Natural killer cell treated with Interleukin-12 subunit alpha and Interleukin-12 subunit beta and Interleukin-15 and Interleukin-18, amount 100 ng/mL, for 72 hours (primary cell): ENCODE data around the gene SLC6A16. TPM values are rescaled to one million over a fixed set of nuclear protein-coding genes. Genes with fewer than 3 reads are reported as not detected.
"Not testable (repeated sequence)": the region's sequence is repeated elsewhere in the genome, so short reads cannot be mapped to it uniquely, and the experiment has no call there.

Experiments
- ATAC-seq, 2 donors: fragments of 150-1000 bp; cut with Tn5 transposase in 1 of 2; sonication (Bioruptor Pico), chemical (Tn5 transposase) in 1 of 2; 2 replicates each; pipeline ENCODE4 v1.10.0; 2021
- DNase-seq: peaks from one replicate; pipeline ENCODE4 v3.0.0; 2022; ENCODE audit warnings: low spot score
- H3K27ac Mint-ChIP-seq, 2 donors: 1 replicate in 1 of 2; 2 replicates in 1 of 2; pipeline ENCODE4 v1.8.0; 2022; ENCODE audit warnings: mixed read lengths in 2 of 2, mild to moderate bottlenecking in 1 of 2, moderate library complexity in 1 of 2
- H3K27me3 Mint-ChIP-seq, 2 donors: 1 replicate in 1 of 2; 2 replicates in 1 of 2; pipeline ENCODE4 v1.8.0; 2022; ENCODE audit warnings: mixed read lengths in 2 of 2
- H3K36me3 Mint-ChIP-seq: one replicate; pipeline ENCODE4 v1.8.0; 2022; ENCODE audit warnings: mixed read lengths
- H3K4me1 Mint-ChIP-seq, 2 donors: 1 replicate in 1 of 2; 2 replicates in 1 of 2; pipeline ENCODE4 v1.8.0; 2022; ENCODE audit warnings: low read depth in 2 of 2, mixed read lengths in 2 of 2, mild to moderate bottlenecking in 1 of 2
- H3K4me3 Mint-ChIP-seq: one replicate; pipeline ENCODE4 v1.8.0; 2022; ENCODE audit warnings: mixed read lengths
- H3K9me3 Mint-ChIP-seq: 2 replicates; pipeline ENCODE4 v1.8.0; 2022; ENCODE audit warnings: mixed read lengths
- total RNA-seq, 2 donors: library from RNA; stranded (reverse); gene quantifications; one replicate each; pipeline ENCODE4 v1.2.3, GENCODE V29; 2022

Gene SLC6A16
- 1 to 10 TPM; 4.2 to 5.3 TPM for total RNA-seq

DNA sequence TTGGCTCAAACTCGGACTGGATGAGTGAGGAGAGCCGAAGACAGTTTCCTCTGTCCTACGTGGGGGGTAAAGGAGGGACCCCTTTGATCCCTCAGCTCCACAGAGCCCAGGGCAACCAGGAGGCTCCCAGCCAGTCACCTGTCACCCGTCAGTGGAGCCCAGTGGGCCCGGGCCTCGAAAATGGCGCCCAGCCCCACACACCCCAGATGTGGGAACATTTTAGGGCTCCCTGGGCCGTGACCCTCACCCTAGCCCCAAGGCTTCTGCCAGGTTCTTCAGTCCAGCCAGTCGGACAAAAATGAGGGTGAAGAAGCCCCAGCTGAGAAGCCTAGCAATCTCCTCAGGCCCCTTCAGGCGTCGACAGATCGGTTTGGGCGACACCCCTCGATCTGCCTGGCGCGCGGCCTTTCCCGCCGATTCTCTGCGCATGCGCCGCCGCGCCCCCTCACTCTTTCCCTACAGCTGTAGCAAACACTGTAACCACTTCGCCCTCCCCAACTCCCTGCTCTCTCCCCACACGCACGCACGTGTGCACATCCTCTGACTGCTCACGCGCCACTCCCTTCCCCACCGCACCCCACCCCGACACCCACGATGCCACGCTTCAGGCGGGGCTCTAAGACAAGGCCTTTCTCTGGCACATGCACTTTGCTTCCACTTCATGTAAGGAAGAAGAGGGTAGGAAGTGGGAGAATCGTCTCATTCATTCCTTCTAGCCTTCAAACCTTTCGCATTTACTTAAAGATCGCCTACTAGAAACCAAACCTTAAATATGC is at the start of gene SLC6A16:
TSS of gene SLC6A16 (minus strand) at position 391 of the 776 bp plus-strand sequence. CDS start 13,844 bp downstream, outside the sequence.
- no peak for DNase-seq
- peaks cover 16% of the 10 kb centered on the region for H3K36me3 Mint-ChIP-seq
- H3K27ac Mint-ChIP-seq: peak within 1 kb of the TSS in 1 of 2 donors; percentile 42
- H3K9me3 Mint-ChIP-seq: no peaks in the 10 kb centered on the region
- ATAC-seq: no peak
- no peaks in the 10 kb centered on the region for H3K27me3 Mint-ChIP-seq
- H3K4me1 Mint-ChIP-seq: peaks cover 21 to 23% of the 10 kb centered on the region in 2 donors
- H3K4me3 Mint-ChIP-seq: no peak within 1 kb of the TSS

DNA sequence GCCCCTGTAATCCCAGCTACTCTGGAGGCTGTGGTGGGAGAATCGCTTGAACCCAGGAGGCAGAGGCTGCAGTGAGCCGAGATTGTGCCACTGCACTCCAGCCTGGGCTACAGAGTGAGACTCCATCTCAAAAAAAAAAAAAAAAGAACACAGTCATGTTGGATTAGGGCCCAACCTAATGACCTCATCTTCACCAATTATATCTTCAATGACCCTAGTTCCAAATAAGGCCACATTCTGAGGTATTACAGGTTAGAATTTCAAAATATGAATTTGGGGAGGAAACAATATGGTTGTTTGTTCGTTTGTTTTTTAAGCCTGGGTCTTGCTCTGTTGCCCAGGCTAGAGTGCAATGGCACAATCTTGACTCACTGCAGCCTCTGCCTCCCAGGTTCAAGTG is 48.2 kb upstream of the SLC6A16 start:
- not testable (repeated sequence) for H3K27ac Mint-ChIP-seq, H3K4me1 Mint-ChIP-seq, H3K4me3 Mint-ChIP-seq, H3K9me3 Mint-ChIP-seq, H3K27me3 Mint-ChIP-seq, ATAC-seq, DNase-seq, H3K36me3 Mint-ChIP-seq

DNA sequence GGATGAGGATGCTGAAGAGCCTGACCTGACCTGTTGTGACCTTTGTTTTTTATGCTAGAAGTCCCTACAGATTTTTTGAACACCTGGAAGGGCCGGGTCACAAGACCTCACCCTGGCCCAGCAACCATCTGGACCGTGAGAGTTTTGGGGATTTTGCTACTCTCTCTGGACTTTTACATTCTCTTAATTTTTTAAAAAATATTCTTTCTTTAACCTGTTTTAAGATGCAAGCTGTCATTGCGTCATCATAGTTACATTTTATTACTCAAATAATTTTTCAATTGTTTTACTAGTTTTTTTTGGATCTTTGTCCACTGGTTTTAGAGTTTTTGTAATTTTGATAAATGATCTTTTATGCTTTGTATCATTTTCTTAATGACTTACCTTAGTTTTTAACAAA is 46.2 kb upstream of the SLC6A16 start:
- DNase-seq (no peak), ATAC-seq (no peak)
- H3K27ac Mint-ChIP-seq: no peak overlapping the region
- H3K36me3 Mint-ChIP-seq: peaks cover 5% of the 10 kb centered on the region
- no peaks in the 10 kb centered on the region for H3K4me1 Mint-ChIP-seq
- no peak overlapping the region for H3K4me3 Mint-ChIP-seq
- H3K9me3 Mint-ChIP-seq: no peaks in the 10 kb centered on the region
- peaks cover 2 to 7% of the 10 kb centered on the region in 2 donors for H3K27me3 Mint-ChIP-seq

DNA sequence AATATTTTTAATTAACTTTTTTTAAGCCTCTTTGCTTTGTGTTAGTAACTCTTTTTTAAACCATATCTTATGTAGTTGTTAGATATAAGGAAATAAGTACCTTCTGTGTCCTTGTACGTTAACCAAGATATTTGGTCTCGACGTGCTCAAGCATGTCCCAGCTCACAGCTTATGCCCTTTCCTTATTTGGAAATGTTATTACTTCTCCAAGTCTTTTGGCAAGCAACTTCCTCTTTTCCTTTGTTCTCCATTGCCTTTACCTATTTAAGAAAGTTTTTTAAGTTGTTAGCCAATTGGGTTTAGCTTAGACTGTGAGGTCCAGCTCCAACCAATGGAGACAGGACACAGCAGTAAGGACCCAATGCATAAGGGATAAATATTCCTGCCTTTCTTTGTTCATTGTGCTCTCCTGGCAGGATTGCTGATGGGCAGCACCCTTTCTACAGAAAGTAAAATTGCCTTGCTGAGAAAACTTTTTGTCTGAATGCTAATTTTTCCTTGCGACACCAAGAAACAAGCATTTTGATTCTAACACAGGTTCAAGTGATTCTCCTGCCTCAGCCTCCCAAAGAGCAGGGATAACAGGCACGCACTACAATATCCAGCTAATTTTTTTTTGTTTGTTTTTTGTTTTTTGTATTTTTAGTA is 43.8 kb upstream of the SLC6A16 start:
- Mint-ChIP-seq H3K27me3 (peaks cover 0 to 6% of the 10 kb centered on the region in 2 donors), H3K9me3 (no peaks in the 10 kb centered on the region), H3K36me3 (peaks cover 5% of the 10 kb centered on the region), H3K4me3 (no peak overlapping the region), H3K27ac (no peak overlapping the region), H3K4me1 (peaks cover 0 to 3% of the 10 kb centered on the region in 2 donors)
- DNase-seq (no peak), ATAC-seq (no peak)

DNA sequence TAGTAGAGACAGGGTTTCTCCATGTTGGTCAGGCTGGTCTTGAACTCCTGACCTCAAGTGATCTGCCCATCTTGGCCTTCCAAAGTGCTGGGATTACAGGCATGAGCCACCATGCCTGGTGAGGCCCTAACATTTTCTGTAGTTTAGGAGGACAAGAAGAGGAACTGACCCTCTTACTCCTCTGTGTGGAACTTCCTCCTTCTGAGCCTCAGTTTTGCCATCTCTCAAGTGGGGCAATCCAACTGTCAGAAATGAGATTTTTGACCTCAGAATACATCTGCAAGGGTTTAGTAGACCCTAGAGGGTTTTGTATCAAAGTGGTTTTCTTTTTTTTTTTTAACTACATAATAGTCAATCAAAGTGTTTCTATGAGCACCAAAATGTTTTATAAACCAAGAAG is 41.1 kb upstream of the SLC6A16 start:
- Mint-ChIP-seq H3K9me3 (no peaks in the 10 kb centered on the region), H3K27ac (no peak overlapping the region), H3K4me3 (no peak overlapping the region), H3K27me3 (peaks cover 0 to 14% of the 10 kb centered on the region in 2 donors), H3K4me1 (peaks cover under 1 to 11% of the 10 kb centered on the region in 2 donors), H3K36me3 (peaks cover 5% of the 10 kb centered on the region)
- ATAC-seq (no peak), DNase-seq (no peak)

DNA sequence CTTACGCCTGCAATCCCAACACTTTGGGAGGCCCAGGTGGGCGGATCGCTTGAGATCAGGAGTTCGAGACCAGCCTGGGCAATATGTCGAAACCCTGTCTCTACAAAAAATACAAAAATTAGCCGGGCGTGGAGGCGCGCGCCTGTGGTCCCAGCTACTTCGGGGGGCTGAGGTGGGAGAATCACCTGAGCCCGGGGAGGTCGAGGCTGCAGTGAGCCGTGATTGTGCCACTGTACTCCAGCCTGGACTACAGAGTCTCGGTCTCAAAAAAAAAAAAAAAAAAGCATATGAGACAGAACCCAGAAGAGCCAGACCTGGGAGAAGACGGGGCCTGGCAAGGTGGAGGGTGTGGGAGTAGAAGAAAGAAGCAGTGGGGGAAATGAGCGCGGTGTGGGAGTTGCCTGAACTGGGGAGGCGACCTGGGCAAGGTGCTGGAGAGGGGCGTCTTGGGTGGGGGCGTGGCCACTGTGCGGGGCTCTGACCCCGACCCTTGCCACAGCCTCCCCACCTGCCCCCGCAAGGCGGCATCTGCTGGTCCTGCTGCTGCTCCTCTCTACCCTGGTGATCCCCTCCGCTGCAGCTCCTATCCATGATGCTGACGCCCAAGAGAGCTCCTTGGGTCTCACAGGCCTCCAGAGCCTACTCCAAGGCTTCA is 39.2 kb upstream of the SLC6A16 start:
- no peak for ATAC-seq
- Mint-ChIP-seq H3K4me1 (peaks cover 11 to 20% of the 10 kb centered on the region in 2 donors), H3K4me3 (no peak overlapping the region), H3K9me3 (no peaks in the 10 kb centered on the region), H3K36me3 (peaks cover 5% of the 10 kb centered on the region), H3K27ac (no peak overlapping the region), H3K27me3 (peaks cover 0 to 21% of the 10 kb centered on the region in 2 donors)
- no peak for DNase-seq

DNA sequence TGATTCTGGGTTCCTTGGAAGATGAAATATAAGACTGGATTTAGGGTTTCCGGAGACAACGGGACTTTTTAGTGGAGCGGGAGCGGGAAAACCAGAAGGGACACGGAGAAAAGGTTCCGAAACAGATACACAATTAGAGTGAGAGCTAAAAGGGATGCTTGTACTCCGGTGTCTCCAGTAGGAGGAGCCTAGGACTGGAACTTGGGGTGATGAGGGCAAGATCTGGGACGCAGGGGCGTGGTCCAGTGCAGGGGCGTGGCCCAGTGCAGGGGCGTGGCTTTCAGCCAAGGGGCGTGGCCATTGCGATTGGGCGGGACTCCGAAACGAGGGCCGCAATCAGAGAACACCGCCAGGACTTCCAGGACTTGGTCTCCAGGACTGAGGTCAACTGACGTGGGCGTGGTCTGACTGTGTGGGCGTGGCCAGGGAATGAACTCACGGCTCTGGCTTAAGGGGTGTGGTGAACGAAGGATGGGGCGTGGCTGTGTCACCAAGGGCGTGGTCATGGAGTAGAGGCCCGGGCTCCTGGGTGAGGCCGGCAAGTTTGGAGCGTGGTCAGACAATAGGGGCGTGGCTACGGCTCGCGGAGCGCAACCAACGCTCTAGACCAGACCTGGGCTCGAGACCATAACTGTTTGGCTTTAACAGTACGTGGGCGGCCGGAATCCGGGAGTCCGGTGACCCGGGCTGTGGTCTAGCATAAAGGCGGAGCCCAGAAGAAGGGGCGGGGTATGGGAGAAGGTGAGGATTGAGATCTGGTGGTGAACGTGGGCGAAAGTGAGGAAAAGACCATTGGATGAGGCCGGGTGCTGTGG is 38.5 kb upstream of the SLC6A16 start, which contains the start of gene DKKL1:
TSS of gene DKKL1 (plus strand) at position 610 of the 815 bp plus-strand sequence. CDS start at position 732, 122 bp downstream.
- Mint-ChIP-seq H3K27ac (no peak within 1 kb of the TSS), H3K36me3 (no peaks in the 10 kb centered on the region), H3K9me3 (no peaks in the 10 kb centered on the region), H3K4me1 (peaks cover 11 to 20% of the 10 kb centered on the region in 2 donors), H3K4me3 (no peak within 1 kb of the TSS), H3K27me3 (peaks cover 0 to 21% of the 10 kb centered on the region in 2 donors)
- ATAC-seq (peak; percentile 94 to 96), DNase-seq (peak; percentile 92)

DNA sequence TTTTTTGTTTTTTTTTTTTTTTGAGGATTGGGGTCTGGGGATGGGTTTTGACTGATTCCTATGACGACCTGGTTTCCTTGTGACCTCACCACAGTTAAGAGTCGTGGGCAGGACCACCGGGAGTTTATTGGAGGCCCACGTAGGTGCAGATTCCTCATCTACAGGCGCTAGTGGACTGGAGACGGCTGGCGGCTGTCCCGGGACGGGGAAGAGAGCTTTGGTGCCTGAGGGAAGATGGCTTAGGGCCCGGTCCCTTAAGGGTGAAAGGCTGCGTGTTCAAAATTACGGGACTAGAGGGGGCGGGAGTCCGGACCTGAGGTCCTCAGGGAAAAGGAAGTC is 37.9 kb upstream of the SLC6A16 start:
- Mint-ChIP-seq H3K27me3 (peaks cover 0 to 21% of the 10 kb centered on the region in 2 donors), H3K27ac (no peak overlapping the region), H3K36me3 (no peaks in the 10 kb centered on the region), H3K4me1 (peaks cover 11 to 20% of the 10 kb centered on the region in 2 donors), H3K9me3 (no peaks in the 10 kb centered on the region), H3K4me3 (no peak overlapping the region)
- ATAC-seq: no peak
- no peak for DNase-seq

DNA sequence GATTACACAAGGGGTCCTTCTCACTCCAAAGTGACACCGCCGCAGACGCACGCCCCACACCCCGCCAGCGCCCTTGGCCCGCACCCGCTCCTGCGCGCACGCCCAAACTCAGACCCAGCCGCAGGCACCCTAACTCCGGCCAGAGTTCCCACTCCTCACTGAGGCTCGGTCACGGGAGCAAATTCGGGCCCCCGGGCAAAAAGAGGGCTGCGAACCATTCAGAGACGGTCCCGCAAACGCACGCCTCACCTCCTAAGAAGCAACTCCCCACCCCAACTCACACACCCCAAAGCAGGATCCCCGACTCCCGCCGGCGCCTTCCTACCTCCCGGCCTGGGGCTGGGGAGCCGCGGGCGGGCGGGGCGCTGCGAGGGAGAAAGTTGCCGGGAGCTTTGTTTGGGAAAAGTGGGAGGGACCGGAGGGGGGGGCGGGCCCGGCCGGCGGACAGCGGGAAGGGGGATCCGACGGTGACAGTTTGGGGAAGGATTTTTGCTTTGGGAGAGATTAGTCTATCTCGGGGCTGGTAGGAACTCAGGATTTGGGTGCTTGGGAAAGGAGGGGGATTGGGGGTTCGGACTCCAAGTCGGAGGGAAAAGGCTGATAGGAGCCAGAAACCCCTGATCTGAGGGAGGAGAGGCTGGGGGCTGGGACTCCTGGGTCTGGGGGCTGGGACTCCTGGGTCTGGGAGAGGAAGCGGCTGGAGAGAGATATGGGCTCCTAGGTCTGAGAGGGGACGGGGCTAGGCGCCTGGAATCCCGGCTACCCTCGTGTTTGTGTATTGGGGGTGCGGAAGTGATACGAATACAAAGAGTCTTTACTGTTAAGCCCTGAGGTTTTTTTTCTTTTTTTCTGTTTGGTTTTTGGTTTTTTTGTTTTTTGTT is 37.3 kb upstream of the SLC6A16 start, which contains the start of gene TEAD2:
TSS of gene TEAD2 (minus strand) at position 369 of the 881 bp plus-strand sequence. CDS start 2,341 bp downstream, outside the sequence.
- H3K27me3 Mint-ChIP-seq: peaks cover 0 to 21% of the 10 kb centered on the region in 2 donors
- H3K9me3 Mint-ChIP-seq: no peaks in the 10 kb centered on the region
- peak within 1 kb of the TSS; percentile 42 for H3K4me3 Mint-ChIP-seq
- H3K27ac Mint-ChIP-seq: no peak within 1 kb of the TSS
- ATAC-seq (no peak), DNase-seq (no peak)
- H3K36me3 Mint-ChIP-seq: no peaks in the 10 kb centered on the region
- H3K4me1 Mint-ChIP-seq: peaks cover 11 to 20% of the 10 kb centered on the region in 2 donors

DNA sequence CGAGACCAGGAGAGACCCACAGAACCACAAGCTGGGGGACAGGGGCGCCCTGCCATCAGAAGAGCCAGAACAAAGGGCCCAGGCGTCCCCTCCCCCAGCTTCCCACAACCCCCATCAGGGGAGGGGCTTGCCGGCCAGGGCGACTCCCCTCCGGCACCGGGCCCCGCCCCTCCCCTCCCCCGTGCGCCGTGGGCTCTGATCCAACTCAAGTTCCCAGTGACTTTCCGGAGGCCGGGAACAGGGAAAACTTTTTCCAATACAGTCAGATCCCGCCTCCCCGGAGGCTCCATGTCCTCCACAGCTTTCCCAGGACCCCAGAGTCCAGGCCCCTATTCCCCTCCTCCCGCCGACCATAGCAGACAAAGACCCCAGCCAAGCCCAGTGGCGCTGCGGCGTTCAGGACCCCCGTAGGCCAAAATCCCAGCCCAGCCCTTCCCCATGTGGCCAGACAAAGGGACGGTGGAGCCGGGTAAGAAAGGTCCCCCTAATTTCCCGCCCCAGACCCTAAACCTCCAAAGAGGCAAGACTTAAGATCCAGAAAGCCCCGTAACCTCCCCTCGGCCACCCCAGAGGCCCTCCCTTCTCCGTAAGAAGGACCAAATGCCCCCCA is 36.6 kb upstream of the SLC6A16 start:
- H3K27ac Mint-ChIP-seq: no peak overlapping the region
- ATAC-seq: no peak
- H3K4me3 Mint-ChIP-seq: peak overlapping the region; percentile 42
- H3K36me3 Mint-ChIP-seq: no peaks in the 10 kb centered on the region
- H3K27me3 Mint-ChIP-seq: peaks cover 7 to 21% of the 10 kb centered on the region in 2 donors
- H3K4me1 Mint-ChIP-seq: peaks cover 18 to 20% of the 10 kb centered on the region in 2 donors
- DNase-seq: no peak
- no peaks in the 10 kb centered on the region for H3K9me3 Mint-ChIP-seq

DNA sequence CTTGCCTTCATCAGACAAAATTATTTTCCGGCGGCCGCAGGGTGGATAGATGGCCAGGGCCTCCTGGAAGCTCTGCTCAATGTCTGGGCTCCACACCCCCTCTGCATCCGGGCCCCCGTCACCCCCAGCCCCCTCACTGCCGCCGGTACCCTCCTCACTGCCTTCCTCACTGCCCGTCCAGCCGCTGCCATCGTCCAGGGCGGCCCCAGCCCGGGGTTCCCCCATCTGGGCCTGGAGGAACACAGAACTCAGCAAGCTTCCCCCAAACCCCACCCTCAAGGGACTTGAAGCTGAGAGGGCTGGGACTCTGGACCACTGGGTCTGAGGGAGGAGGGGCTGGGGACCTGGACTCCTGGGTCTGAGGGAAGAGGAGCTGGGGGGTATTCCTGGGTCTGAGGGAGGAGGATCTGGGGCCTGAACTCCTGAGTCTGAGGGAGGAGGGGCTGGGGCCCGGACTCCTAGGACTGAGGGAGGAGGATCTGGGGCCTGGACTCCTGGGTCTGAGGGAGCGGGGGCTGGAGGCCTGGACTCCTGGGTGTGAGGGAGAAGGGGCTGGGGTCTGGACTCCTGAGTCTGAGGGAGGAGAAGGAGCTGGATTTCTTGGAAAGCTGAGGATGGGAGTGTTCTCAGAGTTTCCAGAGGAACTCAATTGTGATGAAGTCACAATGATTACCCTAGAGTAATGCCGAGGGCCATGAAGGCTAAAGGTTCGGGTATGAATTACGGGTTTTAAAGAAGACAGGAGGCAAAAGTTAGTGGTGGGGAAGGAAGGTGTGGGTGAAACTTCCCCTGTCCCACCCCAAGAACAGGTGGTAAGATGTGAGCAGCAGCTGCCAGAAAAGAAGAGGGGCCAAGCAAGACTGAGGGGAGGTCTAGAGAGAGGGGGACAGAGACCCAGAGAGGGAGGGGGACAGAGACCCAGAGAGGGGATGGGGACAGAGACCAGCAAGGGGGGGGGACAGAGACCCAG is 35.1 kb upstream of the SLC6A16 start:
- H3K4me1 Mint-ChIP-seq: peaks cover 29% of the 10 kb centered on the region in 2 donors
- H3K36me3 Mint-ChIP-seq: no peaks in the 10 kb centered on the region
- peaks cover 15 to 25% of the 10 kb centered on the region in 2 donors for H3K27me3 Mint-ChIP-seq
- no peak for DNase-seq
- H3K27ac Mint-ChIP-seq: no peak overlapping the region
- H3K4me3 Mint-ChIP-seq: no peak overlapping the region
- no peak for ATAC-seq
- no peaks in the 10 kb centered on the region for H3K9me3 Mint-ChIP-seq
